Suprapubic skin (tissue), 4 donors: ENCODE results near the gene ZFP36L1. TPM values are rescaled to one million over a fixed set of nuclear protein-coding genes. Genes with fewer than 3 reads are reported as not detected.

Experiments
- DNase-seq, 2 donors: peaks; one replicate each; pipeline ENCODE4 v3.0.0-alpha.2; 2019; ENCODE audit warnings: low spot score in 2 of 2
- H3K27ac ChIP-seq: fragments of 200-600 bp; sonication (generic); one replicate; pipeline ENCODE4 v1.5.1; 2019
- H3K27me3 ChIP-seq: fragments of 200-600 bp; sonication (generic); one replicate; pipeline ENCODE4 v1.5.1; 2019
- H3K36me3 ChIP-seq: fragments of 200-600 bp; sonication (generic); one replicate; pipeline ENCODE4 v1.5.1; 2019
- H3K4me1 ChIP-seq: fragments of 200-600 bp; sonication (generic); one replicate; pipeline ENCODE4 v1.5.1; 2019
- H3K4me3 ChIP-seq: fragments of 200-600 bp; sonication (generic); one replicate; pipeline ENCODE4 v1.5.1; 2019; ENCODE audit warnings: mild to moderate bottlenecking
- H3K9me3 ChIP-seq: fragments of 200-600 bp; sonication (generic); one replicate; pipeline ENCODE4 v1.5.1; 2019
- CTCF ChIP-seq, 2 donors: fragments of 200-600 bp in 1 of 2; fragments of 450-650 bp in 1 of 2; sonication (generic) in 1 of 2; IDR thresholded peaks; one replicate each; pipeline ENCODE4 v1.5.1; 2016 to 2019; ENCODE audit warnings: antibody characterized with exemption in 2 of 2, mild to moderate bottlenecking in 1 of 2, moderate library complexity in 1 of 2
- EP300 ChIP-seq: sonication (generic); formaldehyde crosslinking; IDR thresholded peaks from one replicate; pipeline ENCODE4 v1.6.1; 2017; ENCODE audit warnings: antibody characterized with exemption
- POLR2A ChIP-seq, 2 donors: fragments of 450-650 bp; IDR thresholded peaks; one replicate each; pipeline ENCODE4 v1.6.1; 2017; ENCODE audit warnings: antibody characterized with exemption in 2 of 2, mild to moderate bottlenecking in 2 of 2, moderate library complexity in 2 of 2
- POLR2AphosphoS5 ChIP-seq, 3 donors: sonication (generic); formaldehyde crosslinking; IDR thresholded peaks; one replicate each; pipeline ENCODE4 v1.6.1; 2017; ENCODE audit warnings: antibody characterized with exemption in 3 of 3
- WGBS: methylation state at CpG from one replicate; pipeline ENCODE4 v1.1.5; 2018; 5-methylcytosine and 5-hydroxymethylcytosine counted together
- total RNA-seq, 4 donors: library from RNA; depleted of rRNA; stranded (reverse); fragments of >200 nt; gene quantifications; one replicate each; pipeline ENCODE4 v1.1.0, GENCODE V29; 2016

Gene ZFP36L1
- total RNA-seq, 4 donors from 2014 or later: 1,382 to 1,995 (median 1,611) TPM

DNA sequence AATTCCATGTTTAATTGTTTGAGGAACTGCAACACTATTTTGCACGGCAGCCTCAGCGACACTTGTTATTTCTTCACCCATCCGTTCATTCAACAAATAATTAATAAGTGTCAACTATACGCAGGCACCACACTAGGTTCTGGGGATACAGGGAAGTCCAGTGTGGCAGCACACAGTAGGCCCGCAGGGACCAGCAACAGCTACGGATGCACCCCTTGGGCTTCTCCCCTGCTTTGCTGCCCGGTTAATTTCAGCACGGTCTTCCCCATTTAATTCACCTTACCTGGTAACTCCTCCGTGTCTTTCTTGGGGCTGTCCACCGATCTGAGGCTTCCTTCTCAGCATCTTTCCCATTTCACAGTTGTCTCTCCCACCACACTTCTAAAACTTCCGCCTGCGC is 48.3 kb downstream of the ZFP36L1 start:
- Histone ChIP-seq H3K9me3 (peaks cover 3% of the 10 kb centered on the region), H3K27ac (no peak overlapping the region), H3K27me3 (no peaks in the 10 kb centered on the region), H3K4me1 (peaks cover 3% of the 10 kb centered on the region), H3K36me3 (no peaks in the 10 kb centered on the region), H3K4me3 (no peak overlapping the region)
- no peak for TF ChIP-seq CTCF (IDR thresholded peaks at IDR 0.05)
- no peak for TF ChIP-seq POLR2A (IDR thresholded peaks at IDR 0.05)
- TF ChIP-seq POLR2AphosphoS5 (IDR thresholded peaks at IDR 0.05): no peak
- TF ChIP-seq EP300: no peak
- WGBS: 95% methylated on average over 12 of the region's 12 CpGs
- DNase-seq: peak in 1 of 2 donors; percentile 26

DNA sequence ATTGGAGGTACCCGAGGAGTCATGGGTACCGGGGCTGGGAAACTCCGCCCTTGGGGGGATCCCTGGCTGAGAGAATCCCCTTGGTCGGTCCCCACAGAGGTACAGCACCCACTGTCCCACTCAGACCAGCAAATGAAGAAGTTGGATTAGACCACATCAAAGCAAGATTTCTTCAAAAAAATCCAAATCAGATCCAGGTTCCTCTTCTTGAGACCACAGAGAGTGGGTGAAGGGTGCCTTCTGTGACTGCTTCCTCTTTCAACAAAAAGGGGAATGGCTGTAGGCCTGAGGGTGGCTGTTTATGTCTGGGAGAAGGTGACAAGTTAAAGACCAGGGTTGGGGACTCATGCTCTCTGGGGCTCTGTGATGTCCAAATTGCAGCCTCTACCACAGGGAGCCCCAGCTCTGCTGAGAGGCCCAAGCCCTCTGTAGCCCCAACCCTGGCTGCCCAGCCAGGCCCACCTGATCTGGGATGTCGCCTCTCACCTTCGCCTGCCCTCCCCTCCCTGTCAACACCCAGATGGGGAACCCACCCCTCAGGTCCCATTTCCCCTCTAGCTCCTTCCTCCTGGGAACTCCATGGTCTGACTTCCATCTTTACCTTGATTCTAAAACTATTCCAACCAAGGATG is 50.9 kb downstream of the ZFP36L1 start:
- no peak overlapping the region for H3K27ac ChIP-seq
- no peaks in the 10 kb centered on the region for H3K36me3 ChIP-seq
- peak in 1 of 2 donors; percentile 47 for DNase-seq
- no peaks in the 10 kb centered on the region for H3K27me3 ChIP-seq
- peaks cover 3% of the 10 kb centered on the region for H3K9me3 ChIP-seq
- H3K4me1 ChIP-seq: no peaks in the 10 kb centered on the region
- WGBS: 88% methylated on average over 6 of the region's 6 CpGs
- no peak for TF ChIP-seq CTCF (IDR thresholded peaks at IDR 0.05)
- no peak for TF ChIP-seq POLR2A (IDR thresholded peaks at IDR 0.05)
- no peak for TF ChIP-seq EP300
- no peak for TF ChIP-seq POLR2AphosphoS5 (IDR thresholded peaks at IDR 0.05)
- H3K4me3 ChIP-seq: no peak overlapping the region

DNA sequence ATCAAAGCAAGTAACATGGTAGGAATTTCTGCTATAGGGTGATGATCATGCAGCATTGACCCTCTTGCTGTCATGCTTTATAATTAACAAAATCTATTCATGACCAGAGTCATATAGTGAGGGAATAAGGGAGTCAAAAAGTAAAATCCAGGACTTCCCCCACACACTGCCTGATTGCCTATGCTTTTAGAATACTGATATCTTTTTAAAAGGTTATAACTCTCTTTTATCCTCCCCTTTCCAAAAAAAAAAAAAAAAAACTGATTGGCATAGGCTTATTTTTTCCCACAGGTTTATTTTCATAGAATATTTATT is 51.4 kb downstream of the ZFP36L1 start:
- TF ChIP-seq EP300 (no peak), POLR2AphosphoS5 (IDR thresholded peaks at IDR 0.05) (no peak), CTCF (IDR thresholded peaks at IDR 0.05) (no peak), POLR2A (IDR thresholded peaks at IDR 0.05) (no peak)
- H3K27me3 ChIP-seq: no peaks in the 10 kb centered on the region
- no peak overlapping the region for H3K4me3 ChIP-seq
- no peak for DNase-seq
- no peaks in the 10 kb centered on the region for H3K36me3 ChIP-seq
- no peak overlapping the region for H3K27ac ChIP-seq
- peaks cover 2% of the 10 kb centered on the region for H3K4me1 ChIP-seq
- H3K9me3 ChIP-seq: peaks cover 3% of the 10 kb centered on the region

- H3K9me3 ChIP-seq: peaks cover 3% of the 10 kb centered on the region
- no peak overlapping the region for H3K27ac ChIP-seq
- H3K27me3 ChIP-seq: no peaks in the 10 kb centered on the region
- no peaks in the 10 kb centered on the region for H3K36me3 ChIP-seq
- H3K4me1 ChIP-seq: peaks cover 7% of the 10 kb centered on the region
- DNase-seq: peak in 1 of 2 donors; percentile 19
- H3K4me3 ChIP-seq: no peak overlapping the region
- 96% methylated on average over 4 of the region's 4 CpGs for WGBS
- TF ChIP-seq POLR2AphosphoS5 (IDR thresholded peaks at IDR 0.05) (no peak), CTCF (IDR thresholded peaks at IDR 0.05) (no peak), POLR2A (IDR thresholded peaks at IDR 0.05) (no peak), EP300 (no peak)
Observed at GRCh38 chr14:68740788-68741476, 51.9 kb downstream of the ZFP36L1 start.

DNA sequence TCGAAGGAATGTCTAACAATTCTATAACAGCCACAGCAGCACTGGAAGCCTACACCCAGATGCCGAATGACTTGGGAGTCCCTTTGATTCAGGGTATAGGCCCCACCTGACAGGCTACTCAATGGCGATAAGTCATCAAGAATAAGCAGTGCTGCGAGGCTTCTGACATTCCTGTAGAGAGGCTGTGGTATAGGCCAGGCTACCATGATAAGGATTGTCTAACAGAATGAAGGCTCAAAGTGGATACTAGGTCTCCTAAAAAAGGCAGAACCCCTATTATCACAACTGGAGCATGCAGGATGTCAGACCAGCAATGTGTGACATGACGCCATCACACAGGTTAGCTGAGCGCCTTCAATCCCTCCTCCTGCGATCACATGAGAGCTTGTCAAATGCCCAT is 53.2 kb downstream of the ZFP36L1 start:
- Histone ChIP-seq H3K27me3 (no peaks in the 10 kb centered on the region), H3K27ac (no peak overlapping the region), H3K36me3 (no peaks in the 10 kb centered on the region), H3K9me3 (peaks cover 3% of the 10 kb centered on the region), H3K4me1 (peaks cover 12% of the 10 kb centered on the region), H3K4me3 (no peak overlapping the region)
- TF ChIP-seq EP300: no peak
- TF ChIP-seq POLR2A (IDR thresholded peaks at IDR 0.05): no peak
- TF ChIP-seq CTCF (IDR thresholded peaks at IDR 0.05): no peak
- TF ChIP-seq POLR2AphosphoS5 (IDR thresholded peaks at IDR 0.05): no peak
- 98% methylated on average over 7 of the region's 7 CpGs for WGBS
- peak in 1 of 2 donors; percentile 27 for DNase-seq
